HG03280 (cell line): ENCODE data around the gene SFI1.
"Not testable (repeated sequence)": the region's sequence is repeated elsewhere in the genome, so short reads cannot be mapped to it uniquely, and the experiment has no call there.

ENCODE experiments used
- ATAC-seq: cut with Tn5 transposase; IDR thresholded peaks from one replicate; pipeline ENCODE4 v1.9.1; 2021; ENCODE audit warnings: mild to moderate bottlenecking, moderate library complexity; ENCODE audit not compliant: unreplicated experiment

The SFI1 gene, protein sequence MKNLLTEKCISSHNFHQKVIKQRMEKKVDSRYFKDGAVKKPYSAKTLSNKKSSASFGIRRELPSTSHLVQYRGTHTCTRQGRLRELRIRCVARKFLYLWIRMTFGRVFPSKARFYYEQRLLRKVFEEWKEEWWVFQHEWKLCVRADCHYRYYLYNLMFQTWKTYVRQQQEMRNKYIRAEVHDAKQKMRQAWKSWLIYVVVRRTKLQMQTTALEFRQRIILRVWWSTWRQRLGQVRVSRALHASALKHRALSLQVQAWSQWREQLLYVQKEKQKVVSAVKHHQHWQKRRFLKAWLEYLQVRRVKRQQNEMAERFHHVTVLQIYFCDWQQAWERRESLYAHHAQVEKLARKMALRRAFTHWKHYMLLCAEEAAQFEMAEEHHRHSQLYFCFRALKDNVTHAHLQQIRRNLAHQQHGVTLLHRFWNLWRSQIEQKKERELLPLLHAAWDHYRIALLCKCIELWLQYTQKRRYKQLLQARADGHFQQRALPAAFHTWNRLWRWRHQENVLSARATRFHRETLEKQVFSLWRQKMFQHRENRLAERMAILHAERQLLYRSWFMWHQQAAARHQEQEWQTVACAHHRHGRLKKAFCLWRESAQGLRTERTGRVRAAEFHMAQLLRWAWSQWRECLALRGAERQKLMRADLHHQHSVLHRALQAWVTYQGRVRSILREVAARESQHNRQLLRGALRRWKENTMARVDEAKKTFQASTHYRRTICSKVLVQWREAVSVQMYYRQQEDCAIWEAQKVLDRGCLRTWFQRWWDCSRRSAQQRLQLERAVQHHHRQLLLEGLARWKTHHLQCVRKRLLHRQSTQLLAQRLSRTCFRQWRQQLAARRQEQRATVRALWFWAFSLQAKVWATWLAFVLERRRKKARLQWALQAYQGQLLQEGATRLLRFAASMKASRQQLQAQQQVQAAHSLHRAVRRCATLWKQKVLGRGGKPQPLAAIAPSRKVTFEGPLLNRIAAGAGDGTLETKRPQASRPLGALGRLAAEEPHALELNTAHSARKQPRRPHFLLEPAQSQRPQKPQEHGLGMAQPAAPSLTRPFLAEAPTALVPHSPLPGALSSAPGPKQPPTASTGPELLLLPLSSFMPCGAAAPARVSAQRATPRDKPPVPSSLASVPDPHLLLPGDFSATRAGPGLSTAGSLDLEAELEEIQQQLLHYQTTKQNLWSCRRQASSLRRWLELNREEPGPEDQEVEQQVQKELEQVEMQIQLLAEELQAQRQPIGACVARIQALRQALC

DNA sequence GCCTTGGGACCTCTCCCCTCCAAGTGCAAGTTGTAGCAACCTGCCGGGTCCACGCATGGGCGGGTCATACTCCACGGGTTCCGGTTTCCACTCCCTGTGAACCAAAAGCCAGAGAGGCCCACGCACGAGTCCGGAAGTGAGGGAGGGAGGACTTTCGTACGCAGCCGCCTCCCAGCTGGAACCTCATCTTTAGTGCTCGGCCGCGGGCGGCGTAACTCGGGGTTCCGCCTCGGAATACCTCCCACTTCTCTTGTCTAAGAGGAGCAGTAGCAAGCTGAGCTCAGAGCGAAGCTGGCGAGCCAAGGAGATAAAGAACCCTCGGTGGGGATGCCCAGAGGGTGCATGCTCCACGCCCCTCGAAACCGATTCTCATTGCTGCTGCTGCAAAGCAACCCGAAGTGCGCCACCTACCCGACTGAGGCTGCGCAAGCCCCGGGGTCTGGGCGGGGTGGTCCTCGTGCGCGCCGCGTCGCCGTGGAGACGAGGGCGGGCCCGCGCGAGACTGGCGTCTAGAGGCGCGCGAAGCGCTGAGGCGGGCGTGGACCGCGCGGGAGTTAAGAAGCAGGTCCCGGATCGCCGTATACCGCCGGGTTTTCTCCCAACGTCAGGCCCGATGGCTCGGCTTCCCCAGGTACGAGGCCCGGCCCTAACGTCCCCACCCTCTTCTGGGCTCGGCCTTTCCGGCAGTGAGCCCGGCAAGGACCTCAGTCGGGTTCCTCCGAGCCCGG, at the start of gene SFI1:
Gene SFI1, plus strand, starts transcription at position 530 of the 728 bp plus-strand sequence. CDS start 11,749 bp downstream, outside the sequence.
- ATAC-seq = peak; percentile 75

DNA sequence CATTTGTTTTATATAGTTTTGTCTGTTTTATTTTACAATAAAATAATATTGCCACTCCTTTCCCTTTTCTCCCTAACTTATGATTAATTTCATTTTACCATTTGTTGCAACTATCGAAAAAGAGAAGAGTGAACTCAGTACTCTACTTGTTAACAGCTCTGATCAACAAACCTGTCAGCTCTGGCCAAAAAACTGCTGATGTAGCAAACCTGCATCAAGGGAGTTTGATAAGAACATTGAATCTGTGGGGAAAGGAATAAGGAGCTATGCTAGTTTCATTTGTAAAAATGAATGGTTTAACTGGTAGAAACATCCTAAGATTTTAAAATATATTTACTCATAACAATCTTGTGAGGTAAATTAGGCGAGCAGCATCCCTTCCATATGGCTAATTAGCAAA, 49.6 kb upstream of the SFI1 start:
- ATAC-seq = no peak

DNA sequence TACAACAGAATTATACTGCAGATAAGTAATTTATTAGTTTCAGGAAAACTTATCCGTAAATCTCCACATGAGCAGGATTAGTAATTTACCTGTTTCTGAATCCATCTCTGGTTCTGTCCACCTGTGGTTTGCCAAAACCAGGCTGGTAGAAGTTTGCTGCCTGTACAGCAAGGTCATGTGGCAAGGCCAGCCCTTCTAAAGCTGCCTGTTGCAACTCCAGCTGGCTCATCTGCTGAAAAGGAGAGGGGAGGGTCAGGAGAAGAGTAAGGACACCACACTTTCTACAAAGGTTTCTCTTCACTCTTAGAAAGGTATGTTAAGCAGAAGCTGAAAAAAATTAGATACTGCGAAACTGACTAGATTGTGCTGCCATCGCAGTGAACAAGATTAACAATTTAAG, 49.0 kb upstream of the SFI1 start:
- no peak for ATAC-seq

DNA sequence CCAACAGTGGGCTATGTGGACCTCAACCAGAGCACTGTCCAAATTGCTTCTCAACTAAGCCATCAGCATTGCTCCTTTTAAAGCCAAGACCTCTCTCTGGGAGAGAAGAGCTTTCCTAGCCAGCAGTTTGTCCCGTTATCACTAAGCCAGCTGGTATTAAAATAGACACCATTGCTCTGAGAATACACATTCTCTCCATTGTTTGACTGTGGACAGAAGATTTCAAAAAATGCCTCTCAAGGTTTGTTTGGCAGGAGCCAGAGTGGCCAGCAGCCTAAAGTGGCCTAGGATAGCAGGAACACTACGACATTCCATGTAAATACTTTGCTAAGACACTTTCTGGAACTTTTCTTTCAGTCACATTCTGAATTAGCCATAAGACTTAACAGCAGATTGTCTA, 48.0 kb upstream of the SFI1 start:
- no peak for ATAC-seq

DNA sequence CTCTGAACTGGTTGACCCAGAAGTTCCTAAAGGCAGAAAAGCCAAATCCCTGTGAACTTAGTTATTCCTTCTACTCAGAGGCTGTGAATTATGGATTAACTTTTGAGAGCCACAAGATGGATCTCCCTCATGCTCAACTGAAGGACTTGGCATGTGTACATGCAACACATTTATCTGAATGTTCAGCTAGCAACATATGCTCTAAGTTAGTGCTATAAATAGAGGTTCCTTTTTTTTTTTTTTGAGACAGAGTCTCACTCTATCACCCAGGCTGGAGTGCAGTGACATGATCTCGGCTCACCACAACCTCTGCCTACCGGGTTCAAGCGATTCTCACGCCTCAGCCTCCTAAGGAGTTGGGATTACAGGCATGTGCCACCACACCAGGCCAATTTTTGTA, 46.8 kb upstream of the SFI1 start:
- no peak for ATAC-seq

DNA sequence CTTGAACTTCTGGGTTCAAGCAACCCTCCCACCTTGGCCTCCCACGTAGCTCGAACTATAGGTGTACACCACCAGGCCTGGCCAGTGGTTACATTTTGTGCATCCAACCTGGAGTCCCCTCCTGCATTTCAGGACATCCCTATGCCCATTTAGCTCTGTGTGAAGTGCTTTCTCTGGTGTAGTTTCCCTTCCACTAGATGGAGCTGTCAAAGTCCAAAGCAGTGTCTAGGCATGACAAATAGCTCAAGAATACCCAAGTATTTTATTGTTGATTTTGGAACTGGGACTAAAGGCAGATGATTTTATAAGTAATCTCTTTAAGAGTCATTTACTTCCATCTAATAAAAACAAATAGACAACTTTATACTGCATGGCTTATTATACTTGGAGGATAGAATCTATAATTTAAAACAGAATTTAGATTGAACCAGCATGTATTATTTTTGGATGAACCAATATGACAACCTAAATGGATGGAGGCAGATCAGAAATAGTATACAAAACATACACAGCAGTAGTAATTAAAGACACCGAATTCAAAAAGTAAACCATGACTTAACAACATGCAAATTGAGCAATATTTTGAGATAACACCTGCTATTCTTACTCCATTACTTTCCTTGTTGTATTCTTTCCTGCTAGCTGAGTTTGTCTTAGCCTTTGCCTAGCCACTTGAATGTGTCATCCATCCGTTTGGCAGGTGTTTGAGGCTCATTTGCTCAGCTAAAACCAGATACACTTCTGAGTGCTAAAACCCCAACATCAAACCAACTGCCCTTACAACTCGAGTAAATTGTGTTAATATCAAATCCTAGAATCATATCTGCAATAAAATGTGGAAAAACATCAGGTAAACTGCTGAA, 44.4 kb upstream of the SFI1 start:
- ATAC-seq = no peak

DNA sequence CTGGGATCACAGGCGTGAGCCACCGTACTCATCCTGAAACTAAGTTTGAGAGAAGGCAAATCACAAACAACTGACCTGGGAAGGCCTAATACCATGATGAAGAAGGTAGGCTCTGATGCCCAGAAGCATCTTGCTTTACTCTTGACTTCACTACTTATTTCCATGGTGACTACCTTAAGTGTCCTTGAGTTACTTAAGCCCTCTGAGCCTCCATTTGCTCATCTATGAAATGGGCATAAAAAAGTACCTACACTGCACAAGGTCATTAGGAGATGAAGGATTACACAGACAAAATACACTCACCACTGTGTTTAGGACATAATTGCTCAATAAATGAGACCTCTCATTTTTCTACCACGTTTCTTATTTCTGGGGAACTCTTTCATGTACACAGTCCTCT, 34.6 kb upstream of the SFI1 start:
- ATAC-seq = no peak

DNA sequence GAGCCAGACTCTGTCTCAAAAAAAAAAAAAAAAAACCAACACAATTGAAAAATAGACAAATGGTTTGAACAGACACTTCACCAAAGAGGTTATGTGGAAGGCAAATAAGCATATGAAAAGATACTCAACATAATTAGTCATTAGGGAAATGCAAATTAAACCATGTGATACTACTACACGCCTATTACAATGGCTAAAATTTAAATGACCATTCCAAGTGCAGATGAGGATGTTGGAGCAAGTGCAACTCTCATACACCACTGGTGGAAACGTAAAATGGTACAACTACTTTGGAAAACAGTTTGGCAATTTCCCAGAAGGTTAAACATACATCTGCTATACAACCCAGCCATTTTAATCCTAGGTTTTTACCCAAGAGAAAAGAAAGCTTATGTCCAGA, 31.0 kb upstream of the SFI1 start:
- no peak for ATAC-seq

DNA sequence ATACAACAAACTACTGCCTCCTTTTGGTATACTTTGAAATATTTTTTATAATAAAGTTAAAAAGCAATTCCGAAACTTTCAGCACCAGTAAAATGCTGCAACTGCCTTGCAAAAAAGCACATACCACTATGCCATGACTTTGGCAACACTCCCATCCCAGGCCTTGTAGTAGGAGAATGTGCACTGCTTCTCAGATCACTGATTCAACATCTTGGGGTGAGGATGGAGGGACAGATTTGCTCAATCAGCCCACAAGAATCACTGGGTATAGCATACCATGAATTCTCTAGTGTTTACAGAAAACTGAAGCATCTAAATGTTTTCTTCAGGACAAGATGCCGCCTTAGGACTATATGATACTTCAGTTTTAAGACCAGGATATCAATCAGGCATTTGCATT, 21.6 kb upstream of the SFI1 start:
- no peak for ATAC-seq

DNA sequence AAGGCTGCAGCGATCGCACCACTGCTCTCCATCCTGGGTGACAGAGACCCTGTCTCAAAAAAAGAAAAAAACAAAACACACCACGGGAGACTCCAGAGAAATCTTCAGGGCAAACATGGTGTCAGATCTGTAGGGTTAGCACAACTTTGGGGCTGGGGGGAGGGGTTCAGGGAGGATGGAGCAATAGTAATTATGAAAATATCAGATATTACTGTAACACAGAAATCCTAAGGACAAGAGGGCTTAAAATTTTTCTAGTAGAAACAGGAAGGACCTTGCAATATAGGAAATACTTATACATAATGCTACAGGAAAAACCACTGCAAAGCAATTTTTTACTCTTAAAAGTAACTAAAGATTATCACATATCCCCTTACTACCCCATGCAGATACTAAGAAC, 20.5 kb upstream of the SFI1 start:
- ATAC-seq = no peak

DNA sequence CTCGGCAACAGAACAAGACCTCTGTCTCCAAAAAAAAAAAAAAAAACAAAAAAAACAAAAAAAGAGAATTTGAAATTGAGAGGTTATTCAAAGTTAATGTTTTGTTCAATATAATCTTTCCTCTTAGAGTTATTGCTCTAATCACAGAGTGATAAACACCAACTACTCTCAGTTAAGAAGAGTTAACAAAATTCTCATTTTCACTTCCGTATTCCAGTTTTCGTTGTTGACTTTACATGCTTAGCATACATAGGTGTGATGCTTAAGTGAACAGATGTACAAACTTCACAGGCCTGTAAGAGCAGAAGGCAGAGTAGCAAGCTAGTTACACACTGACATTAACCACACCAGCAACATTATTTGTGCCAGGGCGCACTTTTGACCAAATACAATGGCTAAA, 19.0 kb upstream of the SFI1 start:
- ATAC-seq = no peak

DNA sequence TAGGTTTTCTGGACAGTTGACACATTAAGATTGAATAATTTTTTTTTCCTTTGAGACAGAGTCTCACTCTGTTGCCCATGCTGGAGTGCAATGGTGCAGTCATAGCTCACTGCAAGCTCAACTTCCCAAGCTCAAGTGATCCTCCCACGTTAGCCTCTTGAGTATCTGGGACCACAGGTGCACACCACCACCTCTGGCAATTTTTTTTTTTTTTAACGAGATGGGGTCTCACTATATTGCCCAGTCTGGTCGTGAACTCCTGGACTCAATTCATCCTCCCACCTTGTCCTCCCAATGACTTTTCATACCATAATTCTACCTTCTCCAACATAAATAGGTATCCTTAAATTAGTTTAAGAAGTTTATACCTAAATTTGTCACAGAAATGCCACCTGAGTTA, 15.2 kb upstream of the SFI1 start:
- no peak for ATAC-seq

DNA sequence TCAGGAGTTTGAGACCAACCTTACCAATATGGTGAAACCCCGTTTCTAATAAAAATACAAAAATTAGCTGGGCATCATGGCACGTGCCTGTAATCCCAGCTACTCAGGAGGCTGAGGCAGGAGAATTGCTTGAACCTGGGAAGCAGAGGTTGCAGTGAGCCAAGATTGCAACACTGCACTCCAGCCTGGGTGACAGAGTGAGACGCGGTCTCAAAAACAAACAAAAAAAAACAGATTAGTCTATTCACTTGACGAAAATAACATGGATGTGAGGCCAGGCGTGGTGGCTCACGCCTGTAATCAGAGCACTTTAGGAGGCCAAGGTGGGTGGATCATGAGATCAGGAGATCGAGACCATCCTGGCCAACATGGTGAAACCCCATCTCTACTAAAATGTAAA, 13.9 kb upstream of the SFI1 start:
- ATAC-seq = not testable (repeated sequence)

DNA sequence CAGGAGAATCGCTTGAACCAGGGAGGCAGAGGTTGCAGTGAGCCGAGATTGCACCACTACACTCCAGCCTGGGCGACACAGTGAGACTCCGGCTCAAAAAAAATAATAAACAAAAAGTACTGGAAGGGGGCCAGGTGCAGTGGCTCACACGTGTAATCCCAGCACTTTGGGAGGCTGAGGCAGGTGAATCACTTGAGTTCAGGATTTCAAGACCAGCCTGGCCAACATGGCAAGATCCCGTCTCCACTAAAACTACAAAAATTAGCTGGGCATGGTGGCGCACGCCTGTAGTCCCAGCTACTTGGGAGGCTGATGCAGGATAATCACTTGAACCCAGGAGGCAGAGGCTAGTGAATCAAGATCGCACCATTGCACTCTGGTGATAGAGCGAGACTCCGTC, 10.0 kb upstream of the SFI1 start:
- ATAC-seq = not testable (repeated sequence)

DNA sequence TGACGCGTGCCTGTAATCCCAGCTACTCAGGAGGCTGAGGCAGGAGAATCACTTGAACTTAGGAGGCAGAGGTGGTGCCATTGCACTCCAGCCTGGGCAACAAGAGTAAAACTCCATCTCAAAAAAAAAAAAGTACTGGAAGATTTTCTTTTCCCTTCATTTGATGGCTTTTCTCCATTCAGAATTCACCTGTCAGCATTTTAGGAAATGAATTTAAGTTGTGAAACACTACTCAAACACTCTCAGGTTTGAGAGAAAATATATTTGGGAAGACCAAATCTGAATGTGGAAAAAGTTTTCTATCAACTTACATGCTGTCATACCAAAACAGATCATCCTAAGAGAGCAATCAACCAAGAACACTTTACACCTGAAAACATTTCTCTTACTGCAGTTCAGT, 9.4 kb upstream of the SFI1 start:
- no peak for ATAC-seq

DNA sequence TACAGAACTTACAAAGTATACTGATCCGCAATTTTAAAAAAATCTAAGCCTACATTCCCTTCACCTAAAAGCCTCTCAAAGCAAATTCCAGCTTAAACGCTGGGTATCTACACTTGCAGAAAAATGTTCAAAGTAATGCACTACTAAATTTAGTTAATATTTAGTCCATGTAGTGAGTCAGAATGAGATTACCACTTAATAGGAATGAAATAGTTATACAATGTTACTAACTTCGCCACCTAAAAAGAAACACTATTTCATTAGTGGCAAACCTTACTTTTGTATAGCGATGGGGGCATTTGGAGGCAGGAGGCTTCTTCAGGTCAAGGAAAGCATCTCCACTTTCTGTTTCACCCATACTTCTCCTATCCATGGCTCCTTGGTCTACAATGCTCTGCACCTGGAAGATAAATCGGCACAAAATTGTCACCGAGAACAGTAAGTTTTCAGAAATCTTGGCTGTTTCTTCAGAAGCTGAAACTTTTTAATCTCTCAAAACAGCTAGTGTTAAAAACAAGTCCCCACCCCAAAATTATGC, 7.9 kb upstream of the SFI1 start:
- no peak for ATAC-seq

DNA sequence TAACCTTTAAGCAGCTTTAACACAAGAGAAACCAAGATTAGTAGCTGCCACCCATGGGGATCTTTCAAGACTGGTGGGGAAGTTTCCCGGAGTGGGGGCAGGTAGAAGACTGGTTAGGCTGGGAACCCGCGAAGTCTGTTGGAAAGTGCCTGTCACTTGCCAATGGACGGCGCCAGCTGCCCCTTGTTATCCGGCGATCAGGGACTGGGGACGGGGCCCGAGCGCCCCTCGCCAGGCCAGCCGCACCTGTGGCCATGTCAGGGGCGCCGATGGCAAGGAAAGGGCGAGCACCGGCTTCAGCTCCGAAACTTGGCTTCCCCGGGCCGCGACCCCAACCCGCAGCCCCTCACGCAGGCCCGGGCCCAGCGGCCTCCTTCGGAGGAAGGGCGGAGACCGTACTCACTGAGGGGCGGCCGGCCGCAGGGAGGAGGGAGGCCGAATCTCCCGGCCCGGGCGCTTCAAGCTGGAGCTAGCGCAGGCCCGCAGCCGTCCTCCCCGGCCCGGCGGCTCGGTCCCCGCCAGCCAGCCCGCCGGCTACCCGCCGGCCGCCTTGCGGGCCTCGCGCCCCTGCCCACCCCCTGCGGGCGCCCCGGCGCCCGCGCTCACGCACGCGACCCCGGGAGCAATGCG, 7.2 kb upstream of the SFI1 start:
- peak; percentile 24 for ATAC-seq

DNA sequence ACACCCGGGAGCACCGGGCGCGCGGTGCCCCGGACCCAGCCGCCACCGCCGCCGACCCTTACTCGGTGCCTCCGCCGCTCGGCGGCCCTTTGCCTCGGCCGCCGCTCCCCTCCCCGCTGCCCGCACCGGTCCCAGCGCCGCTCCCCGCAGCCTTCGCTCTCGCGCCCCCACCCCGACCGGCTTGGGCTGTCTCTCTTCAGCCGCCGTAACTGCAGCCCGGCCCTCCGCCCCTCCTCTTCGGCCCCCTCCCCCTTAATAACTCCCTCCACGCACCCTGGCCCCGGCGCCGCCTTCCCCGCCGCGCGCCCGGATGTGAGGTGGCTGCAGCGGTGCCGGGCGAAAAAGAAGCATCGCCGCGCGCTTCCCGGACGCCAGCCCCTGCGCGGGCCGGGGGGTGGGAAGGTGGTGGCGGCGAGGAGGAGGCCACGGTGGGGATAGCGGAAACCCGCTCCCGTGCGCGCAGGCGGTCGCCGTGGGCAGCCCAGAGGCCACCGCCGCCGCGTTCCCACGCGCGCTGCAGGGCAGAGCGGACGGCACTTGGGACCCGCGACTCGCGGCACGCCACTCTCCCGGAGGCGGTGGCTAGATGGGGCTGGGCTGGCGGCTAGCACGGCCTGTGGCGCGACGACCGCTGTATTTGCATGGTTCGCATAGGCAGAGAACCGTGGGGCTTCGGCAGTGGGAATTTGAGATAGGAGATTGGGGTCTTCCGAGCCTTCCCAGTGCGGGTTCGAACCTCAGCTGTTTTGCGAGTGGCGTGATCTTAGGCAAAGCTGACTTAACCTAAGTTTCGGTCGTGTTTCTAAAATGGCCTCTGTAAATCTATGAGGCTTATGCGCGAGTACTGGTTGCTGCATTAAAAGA, 6.5 kb upstream of the SFI1 start, which contains the start of gene EIF4ENIF1:
Gene EIF4ENIF1, minus strand, starts transcription at position 211 of the 864 bp plus-strand sequence. CDS start 1,124 bp downstream, outside the sequence.
- peak; percentile 38 for ATAC-seq
